HG03175 (cell line): ENCODE results near the gene ARHGAP8.
"Not testable (repeated sequence)": the region's sequence is repeated elsewhere in the genome, so short reads cannot be mapped to it uniquely, and the experiment has no call there.

Source experiments
- ATAC-seq: cut with Tn5 transposase; IDR thresholded peaks from one replicate; pipeline ENCODE4 v1.9.1; 2021; ENCODE audit warnings: mild to moderate bottlenecking, moderate library complexity; ENCODE audit not compliant: unreplicated experiment

ARHGAP8 gene

GRCh38 chr22:44799946-44800634 lies 47.7 kb downstream of the ARHGAP8 start:
- ATAC-seq: not testable (repeated sequence)

GRCh38 chr22:44801476-44801875 lies 49.1 kb downstream of the ARHGAP8 start:
- no peak for ATAC-seq

GRCh38 chr22:44802071-44802700 lies 49.8 kb downstream of the ARHGAP8 start:
- no peak for ATAC-seq

- ATAC-seq: no peak
These were observed 50.6 kb downstream of the ARHGAP8 start for GRCh38 chr22:44802956-44803355.

GRCh38 chr22:44804327-44804726 lies 52.0 kb downstream of the ARHGAP8 start:
- no peak for ATAC-seq

GRCh38 chr22:44805711-44806110 lies 53.3 kb downstream of the ARHGAP8 start:
- no peak for ATAC-seq

GRCh38 chr22:44807232-44807631 lies 54.9 kb downstream of the ARHGAP8 start:
- no peak for ATAC-seq

GRCh38 chr22:44807915-44808690 lies 55.7 kb downstream of the ARHGAP8 start:
- no peak for ATAC-seq

- ATAC-seq: no peak
These were observed 57.1 kb downstream of the ARHGAP8 start for GRCh38 chr22:44809456-44809855.

GRCh38 chr22:44811141-44811540 lies 58.8 kb downstream of the ARHGAP8 start:
- no peak for ATAC-seq

- no peak for ATAC-seq
These were observed 61.0 kb downstream of the ARHGAP8 start for GRCh38 chr22:44813416-44813815.

- ATAC-seq: no peak
These were observed 62.1 kb downstream of the ARHGAP8 start for GRCh38 chr22:44814266-44815098.

GRCh38 chr22:44815099-44816070 lies 63.0 kb downstream of the ARHGAP8 start:
- ATAC-seq: no peak

- ATAC-seq: no peak
These were observed 63.8 kb downstream of the ARHGAP8 start for GRCh38 chr22:44816141-44816540.

- ATAC-seq: no peak
These were observed 66.4 kb downstream of the ARHGAP8 start for GRCh38 chr22:44818727-44819126.

GRCh38 chr22:44819966-44820631 lies 67.7 kb downstream of the ARHGAP8 start:
- no peak for ATAC-seq

- ATAC-seq: no peak
These were observed 69.5 kb downstream of the ARHGAP8 start for GRCh38 chr22:44821741-44822475.

GRCh38 chr22:44822534-44822933 lies 70.2 kb downstream of the ARHGAP8 start:
- no peak for ATAC-seq

GRCh38 chr22:44823396-44823795 lies 71.0 kb downstream of the ARHGAP8 start:
- no peak for ATAC-seq
